LNCaP clone FGC (cell line): ENCODE measurements around the gene SIN3A.
"Not testable (repeated sequence)": the region's sequence is repeated elsewhere in the genome, so short reads cannot be mapped to it uniquely, and the experiment has no call there.

ENCODE experiments used
- DNase-seq: peaks from one replicate; pipeline ENCODE4 v3.0.0-alpha.2; 2011; ENCODE audit warnings: low read depth
- H3K4me3 ChIP-seq: 2 replicates; pipeline ENCODE4 v1.5.1; 2011; ENCODE audit warnings: mild to moderate bottlenecking, low read depth, low read length, control low read depth
- TF ChIP-seq, protein P1 (sequence below): IDR thresholded peaks from 2 replicates; pipeline ENCODE4 v1.5.1; 2012; ENCODE audit warnings: mild to moderate bottlenecking; ENCODE audit not compliant: control insufficient read depth, insufficient read depth; ENCODE audit errors: extremely low read depth

Gene SIN3A

DNA sequence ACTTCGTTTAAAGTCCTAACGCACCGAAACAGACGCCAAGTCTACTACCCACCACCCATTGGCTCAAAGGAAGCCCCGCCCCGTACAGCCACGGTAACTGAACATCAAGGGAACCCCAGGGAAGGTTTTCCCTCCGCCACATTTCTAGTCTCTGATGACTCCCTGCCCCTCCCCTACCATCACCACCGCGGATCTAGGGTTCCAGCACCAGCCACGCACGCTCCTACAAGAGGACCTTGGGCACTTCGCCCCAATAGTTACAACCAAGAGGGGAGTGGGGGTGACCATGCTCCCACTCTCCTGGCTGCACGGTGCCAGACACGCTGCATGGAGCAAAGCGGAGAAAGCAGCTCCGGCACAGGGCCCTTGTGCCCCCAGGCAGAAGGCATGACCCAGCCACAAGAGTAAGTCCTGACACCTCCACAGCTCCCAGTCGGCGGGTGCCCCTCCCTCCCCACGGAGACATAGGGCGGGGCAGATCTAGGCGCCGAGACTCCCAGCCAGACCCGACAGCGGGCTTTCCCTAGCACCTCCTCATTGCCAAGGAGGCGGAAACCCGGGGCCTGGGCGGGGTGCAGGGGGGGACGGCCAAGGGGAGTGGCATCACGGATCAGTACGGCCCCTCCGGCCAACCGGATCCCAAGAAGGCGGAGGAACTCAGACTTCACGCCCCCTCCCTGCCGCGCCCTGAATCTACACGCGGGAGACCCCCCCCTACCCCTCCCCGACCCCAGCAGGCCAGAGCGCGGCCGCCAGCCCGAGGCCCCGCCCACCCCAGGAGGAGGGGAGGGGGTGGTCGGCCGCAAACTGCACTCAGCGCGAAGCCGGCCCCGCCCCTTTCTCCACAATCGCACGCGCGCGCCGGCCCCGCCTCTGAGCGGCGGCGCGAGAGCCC, 936 bp downstream of the SIN3A start:
- DNase-seq: peak; percentile 87
- TF ChIP-seq, protein P1, sequence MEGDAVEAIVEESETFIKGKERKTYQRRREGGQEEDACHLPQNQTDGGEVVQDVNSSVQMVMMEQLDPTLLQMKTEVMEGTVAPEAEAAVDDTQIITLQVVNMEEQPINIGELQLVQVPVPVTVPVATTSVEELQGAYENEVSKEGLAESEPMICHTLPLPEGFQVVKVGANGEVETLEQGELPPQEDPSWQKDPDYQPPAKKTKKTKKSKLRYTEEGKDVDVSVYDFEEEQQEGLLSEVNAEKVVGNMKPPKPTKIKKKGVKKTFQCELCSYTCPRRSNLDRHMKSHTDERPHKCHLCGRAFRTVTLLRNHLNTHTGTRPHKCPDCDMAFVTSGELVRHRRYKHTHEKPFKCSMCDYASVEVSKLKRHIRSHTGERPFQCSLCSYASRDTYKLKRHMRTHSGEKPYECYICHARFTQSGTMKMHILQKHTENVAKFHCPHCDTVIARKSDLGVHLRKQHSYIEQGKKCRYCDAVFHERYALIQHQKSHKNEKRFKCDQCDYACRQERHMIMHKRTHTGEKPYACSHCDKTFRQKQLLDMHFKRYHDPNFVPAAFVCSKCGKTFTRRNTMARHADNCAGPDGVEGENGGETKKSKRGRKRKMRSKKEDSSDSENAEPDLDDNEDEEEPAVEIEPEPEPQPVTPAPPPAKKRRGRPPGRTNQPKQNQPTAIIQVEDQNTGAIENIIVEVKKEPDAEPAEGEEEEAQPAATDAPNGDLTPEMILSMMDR: no peak
- peak overlapping the region; percentile 67 for H3K4me3 ChIP-seq

DNA sequence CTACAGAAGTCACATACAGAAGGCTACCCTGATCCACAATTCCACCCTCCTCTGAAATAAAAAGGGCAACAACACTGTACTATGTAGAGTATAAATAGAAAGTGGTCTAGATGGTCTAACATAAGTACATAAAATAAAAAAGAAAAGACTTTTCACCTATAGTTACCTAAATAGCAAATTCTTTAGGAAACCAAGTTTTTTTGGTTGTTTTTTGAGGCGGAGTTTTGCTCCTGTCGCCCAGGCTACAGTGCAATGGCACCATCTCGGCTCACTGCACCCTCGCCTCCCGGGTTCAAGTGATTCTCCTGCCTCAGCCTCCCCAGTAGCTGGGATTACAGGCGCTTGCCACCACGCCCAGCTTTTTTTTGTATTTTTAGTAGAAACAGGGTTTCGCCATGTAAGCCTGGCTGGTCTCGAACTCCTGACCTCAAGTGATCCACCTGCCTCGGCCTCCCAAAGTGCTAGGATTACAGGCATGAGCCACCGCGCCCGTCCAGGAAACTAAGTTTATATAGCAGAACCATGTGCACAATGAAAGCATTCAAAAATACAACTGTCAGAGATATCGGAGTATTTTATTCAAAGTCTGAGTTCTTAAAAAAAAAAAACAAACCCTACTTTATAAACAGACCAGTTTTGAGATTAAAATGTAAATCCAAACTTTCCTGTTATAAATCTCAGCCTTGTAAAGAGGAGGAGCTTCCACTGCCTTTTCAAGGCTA, 1.7 kb downstream of the SIN3A start:
- no peak for DNase-seq
- TF ChIP-seq, protein P1: no peak
- peak overlapping the region; percentile 67 for H3K4me3 ChIP-seq

DNA sequence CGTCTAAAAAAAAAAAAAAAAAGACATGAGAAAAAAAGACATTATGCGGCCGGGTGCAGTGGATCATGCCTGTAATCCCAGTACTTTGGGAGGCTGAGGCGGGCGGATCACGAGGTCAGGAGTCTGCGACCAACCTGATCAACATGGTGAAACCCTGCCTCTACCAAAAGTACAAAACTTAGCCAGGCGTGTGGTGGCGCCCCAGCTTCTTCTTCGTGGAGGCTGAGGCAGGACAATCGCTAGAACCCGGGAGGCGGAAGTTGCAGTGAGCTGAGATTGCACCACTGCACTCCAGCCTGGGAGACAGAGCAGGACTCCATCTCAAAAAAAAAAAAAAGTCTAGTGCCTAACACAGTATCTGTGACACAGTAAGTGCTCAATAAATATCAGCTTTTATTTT, 3.3 kb downstream of the SIN3A start:
- H3K4me3 ChIP-seq, DNase-seq: not testable (repeated sequence)

DNA sequence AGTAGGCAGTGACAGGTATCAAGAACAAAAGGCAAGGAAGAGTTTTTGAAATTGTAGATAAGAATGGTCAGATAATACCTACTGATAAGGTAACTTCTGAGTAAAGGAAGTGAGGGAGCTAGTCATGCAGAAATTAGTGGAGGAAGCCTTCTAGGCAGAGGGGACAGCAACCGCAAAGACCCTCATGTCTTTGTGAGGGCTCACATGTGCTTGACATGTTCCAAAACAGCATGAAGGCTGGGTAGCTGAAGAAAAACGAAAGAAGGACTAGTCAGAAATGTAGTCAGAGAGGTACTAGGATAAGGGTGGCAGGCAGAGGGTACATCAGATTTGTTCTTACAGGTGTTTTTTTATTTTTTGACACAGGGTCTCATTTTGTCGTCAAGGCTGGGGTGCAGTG, 5.3 kb downstream of the SIN3A start:
- no peak for DNase-seq
- TF ChIP-seq, protein P1: no peak
- H3K4me3 ChIP-seq: no peak overlapping the region

DNA sequence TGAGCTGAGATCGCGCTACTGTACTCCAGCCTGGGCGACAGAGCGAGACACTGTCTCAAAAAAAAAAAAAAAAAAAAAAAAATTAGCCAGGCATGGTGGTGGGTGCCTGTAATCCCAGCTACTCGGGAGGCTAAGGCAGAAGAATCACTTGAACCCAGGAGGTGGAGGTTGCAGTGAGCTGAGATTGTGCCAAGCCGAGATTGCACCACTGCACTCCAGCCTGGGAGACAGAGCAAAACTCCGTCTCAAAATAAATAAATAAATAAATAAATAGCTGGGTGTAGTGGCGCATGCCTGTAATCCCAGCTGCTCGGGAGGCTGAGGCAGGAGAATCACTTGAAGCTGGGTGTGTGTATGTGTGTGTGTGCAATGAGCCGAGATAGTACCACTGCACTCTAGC, 6.2 kb downstream of the SIN3A start:
- not testable (repeated sequence) for H3K4me3 ChIP-seq, DNase-seq

DNA sequence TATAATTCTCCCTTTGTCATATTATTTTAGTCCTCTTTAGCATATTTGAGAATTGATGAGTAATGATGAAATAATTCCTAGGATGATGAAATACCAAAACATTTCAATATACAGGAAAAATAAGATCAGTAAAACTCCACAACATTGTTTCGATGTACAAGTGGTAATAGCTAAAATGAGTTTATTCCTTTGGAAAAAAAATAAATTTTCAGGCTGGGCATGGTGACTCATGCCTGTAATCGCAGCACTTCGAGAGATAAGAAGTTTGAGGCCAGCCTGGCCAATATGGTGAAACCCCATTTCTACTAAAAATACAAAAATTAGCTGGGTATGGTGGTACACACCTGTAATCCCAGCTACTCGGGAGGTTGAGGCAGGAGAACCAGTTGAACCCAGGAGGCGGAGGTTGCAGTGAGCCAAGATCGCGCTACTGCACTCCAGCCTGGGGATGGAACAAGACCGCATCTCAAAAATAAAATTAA, 7.5 kb downstream of the SIN3A start:
- DNase-seq: not testable (repeated sequence)

DNA sequence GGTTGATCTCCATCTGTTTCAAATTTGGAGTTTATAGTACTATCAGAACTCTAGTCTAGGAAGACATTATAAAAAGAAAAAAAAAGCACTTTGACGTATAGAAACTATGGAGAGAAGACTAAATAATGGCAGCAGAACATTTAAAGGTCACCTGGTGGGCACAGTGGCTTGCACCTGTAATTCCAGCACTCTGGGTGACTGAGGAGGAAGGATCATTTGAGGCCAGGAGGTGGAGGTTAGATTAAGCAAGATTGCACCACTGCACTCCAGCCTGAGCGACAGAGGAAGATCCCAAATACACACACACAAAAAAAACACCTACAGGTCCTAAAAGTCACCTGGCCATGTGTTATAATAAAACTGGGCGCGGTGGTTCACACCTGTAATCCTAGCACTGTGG, 13.8 kb downstream of the SIN3A start:
- TF ChIP-seq, protein P1: no peak
- H3K4me3 ChIP-seq: no peak overlapping the region

More for the DNA sequence above, 7.5 kb downstream of the SIN3A start:
- H3K4me3 ChIP-seq: not testable (repeated sequence)

DNA sequence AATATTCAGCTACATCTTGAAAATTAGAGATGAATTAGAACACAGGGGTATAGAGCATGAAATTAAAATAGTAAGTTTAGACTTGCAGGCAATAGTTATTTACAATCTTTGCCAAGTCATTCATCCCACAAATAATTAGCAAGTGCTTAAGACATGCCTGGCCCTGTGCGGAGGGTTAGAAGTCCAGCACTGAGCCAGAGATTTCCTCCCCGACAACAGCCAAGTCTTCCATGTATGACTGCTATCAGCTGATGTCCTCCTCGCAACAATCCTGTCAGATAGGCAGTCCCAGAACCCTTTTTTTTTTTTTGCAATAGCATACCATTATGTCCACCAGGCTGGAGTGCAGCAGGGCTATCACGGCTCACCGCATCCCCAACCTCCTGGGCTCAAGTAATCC, 14.6 kb downstream of the SIN3A start:
- DNase-seq: no peak
- TF ChIP-seq, protein P1: no peak
- no peak overlapping the region for H3K4me3 ChIP-seq

More for the DNA sequence above, 13.8 kb downstream of the SIN3A start:
- no peak for DNase-seq
